Measurements from ENCODE around the gene RGL3. TPM values are rescaled to one million over a fixed set of nuclear protein-coding genes. Genes with fewer than 3 reads are reported as not detected.

The RGL3 gene
- total RNA-seq, 1 experiment from 2014 or later = 53.1 TPM

DNA sequence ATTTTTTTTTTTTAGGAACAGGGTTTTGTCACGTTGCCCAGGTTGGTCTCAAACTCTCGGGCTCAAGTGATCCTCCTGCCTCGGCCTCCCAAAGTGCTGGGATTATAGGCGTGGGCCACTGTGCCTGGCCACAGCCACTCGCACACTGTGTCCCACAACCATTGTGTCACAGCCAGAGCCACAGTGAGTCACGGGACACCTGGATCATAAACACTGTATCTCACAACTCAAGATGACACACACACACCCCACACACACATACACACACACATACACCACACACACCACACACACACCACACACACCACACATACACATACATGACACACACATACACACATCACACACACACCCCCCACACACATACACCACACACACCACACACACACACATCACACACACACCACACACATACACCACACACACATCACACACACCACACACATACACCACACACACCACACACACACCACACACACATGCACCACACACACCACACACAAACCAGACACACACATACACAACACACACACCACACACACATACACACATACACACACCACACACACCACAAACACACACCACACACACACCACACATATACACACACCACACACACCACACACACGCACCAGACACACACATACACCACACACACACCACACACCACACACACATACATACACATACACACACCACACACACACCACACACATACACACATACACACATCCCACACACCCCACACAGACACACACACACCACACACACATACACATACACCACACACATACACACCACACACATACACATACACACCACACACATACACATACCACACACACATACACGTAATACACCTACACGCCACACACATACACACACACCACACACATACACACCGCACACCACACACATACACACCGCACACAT lies 45.5 kb upstream of the RGL3 start:
- Histone ChIP-seq H3K9me3 (no peaks in the 10 kb centered on the region), H3K4me3 (ENCODE audit: low read depth, low read length) (no peak overlapping the region), H3K36me3 (ENCODE audit: control insufficient read depth, insufficient read depth, low read length) (no peaks in the 10 kb centered on the region), H3K4me1 (no peaks in the 10 kb centered on the region), H3K27me3 (replicated peaks; ENCODE audit: control insufficient read depth, insufficient read depth, low read length) (no peaks in the 10 kb centered on the region)
- no peak for DNase-seq
- TF ChIP-seq, protein P1, sequence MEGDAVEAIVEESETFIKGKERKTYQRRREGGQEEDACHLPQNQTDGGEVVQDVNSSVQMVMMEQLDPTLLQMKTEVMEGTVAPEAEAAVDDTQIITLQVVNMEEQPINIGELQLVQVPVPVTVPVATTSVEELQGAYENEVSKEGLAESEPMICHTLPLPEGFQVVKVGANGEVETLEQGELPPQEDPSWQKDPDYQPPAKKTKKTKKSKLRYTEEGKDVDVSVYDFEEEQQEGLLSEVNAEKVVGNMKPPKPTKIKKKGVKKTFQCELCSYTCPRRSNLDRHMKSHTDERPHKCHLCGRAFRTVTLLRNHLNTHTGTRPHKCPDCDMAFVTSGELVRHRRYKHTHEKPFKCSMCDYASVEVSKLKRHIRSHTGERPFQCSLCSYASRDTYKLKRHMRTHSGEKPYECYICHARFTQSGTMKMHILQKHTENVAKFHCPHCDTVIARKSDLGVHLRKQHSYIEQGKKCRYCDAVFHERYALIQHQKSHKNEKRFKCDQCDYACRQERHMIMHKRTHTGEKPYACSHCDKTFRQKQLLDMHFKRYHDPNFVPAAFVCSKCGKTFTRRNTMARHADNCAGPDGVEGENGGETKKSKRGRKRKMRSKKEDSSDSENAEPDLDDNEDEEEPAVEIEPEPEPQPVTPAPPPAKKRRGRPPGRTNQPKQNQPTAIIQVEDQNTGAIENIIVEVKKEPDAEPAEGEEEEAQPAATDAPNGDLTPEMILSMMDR (IDR thresholded peaks at IDR 0.05; ENCODE audit: insufficient read depth in 1 of 2, low read depth in 1 of 2, low read length in 1 of 2, severe bottlenecking in 1 of 2, unreplicated experiment in 1 of 2) = no peak
- no TSS peak for BruUV-seq (replicated peaks)
- Mint-ChIP-seq H3K4me3 (ENCODE audit: unreplicated experiment) (no peak overlapping the region), H3K36me3 (ENCODE audit: insufficient read depth, unreplicated experiment) (no peaks in the 10 kb centered on the region), H3K27ac (ENCODE audit: unreplicated experiment) (no peak overlapping the region), H3K27me3 (ENCODE audit: insufficient read depth, unreplicated experiment) (no peaks in the 10 kb centered on the region), H3K9me3 (ENCODE audit: unreplicated experiment) (no peaks in the 10 kb centered on the region), H3K4me1 (ENCODE audit: low read depth, unreplicated experiment) (no peaks in the 10 kb centered on the region)
- intact Hi-C loops (cut with micrococcal nuclease; ENCODE audit: unreplicated experiment) = no loop called here
- ChIA-PET POLR2A (no interaction called here), CTCF (no interaction called here)

DNA sequence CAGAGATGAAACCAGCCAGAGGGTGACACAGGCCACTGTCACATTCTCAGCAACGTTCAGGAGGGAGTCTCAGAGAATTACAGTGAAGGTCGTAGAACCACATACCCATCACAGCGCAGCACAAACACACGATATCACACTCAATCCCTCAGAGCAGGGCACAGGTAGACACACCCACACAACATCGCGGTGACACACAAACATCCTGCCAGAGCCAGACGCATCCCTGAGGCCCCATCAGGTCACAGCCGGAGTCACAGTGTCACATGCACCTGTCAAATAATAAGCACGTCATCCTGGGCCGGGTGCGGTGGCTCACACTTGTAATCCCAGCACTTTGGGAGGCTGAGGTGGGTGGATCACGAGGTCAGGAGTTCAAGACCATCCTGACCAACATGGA lies 44.3 kb upstream of the RGL3 start:
- no peaks in the 10 kb centered on the region for H3K27me3 ChIP-seq (replicated peaks; ENCODE audit: control insufficient read depth, insufficient read depth, low read length)
- H3K27ac Mint-ChIP-seq (ENCODE audit: unreplicated experiment) = no peak overlapping the region
- DNase-seq = no peak
- intact Hi-C loops (cut with micrococcal nuclease; ENCODE audit: unreplicated experiment) = no loop called here
- no peaks in the 10 kb centered on the region for H3K36me3 ChIP-seq (ENCODE audit: control insufficient read depth, insufficient read depth, low read length)
- no peak overlapping the region for H3K4me3 ChIP-seq (ENCODE audit: low read depth, low read length)
- ChIA-PET POLR2A (no interaction called here), CTCF (no interaction called here)
- H3K4me1 Mint-ChIP-seq (ENCODE audit: low read depth, unreplicated experiment) = no peaks in the 10 kb centered on the region
- BruUV-seq (replicated peaks) = no TSS peak
- no peaks in the 10 kb centered on the region for H3K9me3 Mint-ChIP-seq (ENCODE audit: unreplicated experiment)
- H3K4me1 ChIP-seq = no peaks in the 10 kb centered on the region
- no peaks in the 10 kb centered on the region for H3K9me3 ChIP-seq
- TF ChIP-seq, protein P1 (IDR thresholded peaks at IDR 0.05; ENCODE audit: insufficient read depth in 1 of 2, low read depth in 1 of 2, low read length in 1 of 2, severe bottlenecking in 1 of 2, unreplicated experiment in 1 of 2) = no peak
- H3K4me3 Mint-ChIP-seq (ENCODE audit: unreplicated experiment) = no peak overlapping the region
- no peaks in the 10 kb centered on the region for H3K27me3 Mint-ChIP-seq (ENCODE audit: insufficient read depth, unreplicated experiment)
- H3K36me3 Mint-ChIP-seq (ENCODE audit: insufficient read depth, unreplicated experiment) = no peaks in the 10 kb centered on the region

- ChIA-PET POLR2A (no interaction called here), CTCF (no interaction called here)
- Histone ChIP-seq H3K9me3 (no peaks in the 10 kb centered on the region), H3K4me3 (ENCODE audit: low read depth, low read length) (no peak overlapping the region), H3K36me3 (ENCODE audit: control insufficient read depth, insufficient read depth, low read length) (no peaks in the 10 kb centered on the region), H3K27me3 (replicated peaks; ENCODE audit: control insufficient read depth, insufficient read depth, low read length) (no peaks in the 10 kb centered on the region), H3K4me1 (no peaks in the 10 kb centered on the region)
- H3K4me1 Mint-ChIP-seq (ENCODE audit: low read depth, unreplicated experiment) = no peaks in the 10 kb centered on the region
- no peak overlapping the region for H3K4me3 Mint-ChIP-seq (ENCODE audit: unreplicated experiment)
- no peak for DNase-seq
- intact Hi-C loops (cut with micrococcal nuclease; ENCODE audit: unreplicated experiment) = no loop called here
- no peaks in the 10 kb centered on the region for H3K36me3 Mint-ChIP-seq (ENCODE audit: insufficient read depth, unreplicated experiment)
- H3K27ac Mint-ChIP-seq (ENCODE audit: unreplicated experiment) = no peak overlapping the region
- no peaks in the 10 kb centered on the region for H3K9me3 Mint-ChIP-seq (ENCODE audit: unreplicated experiment)
- BruUV-seq (replicated peaks) = no TSS peak
- no peaks in the 10 kb centered on the region for H3K27me3 Mint-ChIP-seq (ENCODE audit: insufficient read depth, unreplicated experiment)
- TF ChIP-seq, protein P1 (IDR thresholded peaks at IDR 0.05; ENCODE audit: insufficient read depth in 1 of 2, low read depth in 1 of 2, low read length in 1 of 2, severe bottlenecking in 1 of 2, unreplicated experiment in 1 of 2) = no peak
Measured at GRCh38 chr19:11461453-11461852, 42.3 kb upstream of the RGL3 start.
